IMR-90 (cell line): ENCODE results near the gene CNNM3. TPM values are rescaled to one million over a fixed set of nuclear protein-coding genes. Genes with fewer than 3 reads are reported as not detected.
"Not testable (repeated sequence)": the region's sequence is repeated elsewhere in the genome, so short reads cannot be mapped to it uniquely, and the experiment has no call there.

ENCODE experiments used
- ATAC-seq: fragments of 200-7000 bp; cut with Tn5 transposase; 2 replicates; pipeline ENCODE4 v1.9.1; 2020; ENCODE audit warnings: low read depth, mild to moderate bottlenecking, moderate library complexity
- BruUV-seq: library from RNA; stranded (reverse); fragments of 400-500 nt; replicated peaks from 2 replicates; lab custom pipeline; 2021; lab: Mats Ljungman, UMichigan
- CTCF ChIA-PET: fragments of 300-600 bp; formaldehyde crosslinking; extraction: SDS; loops from one replicate; lab custom pipeline; 2021; ENCODE audit warnings: antibody characterized with exemption; lab: Yijun Ruan, JAX
- POLR2A ChIA-PET: fragments of 300-600 bp; sonication (Branson Sonifier 250); formaldehyde crosslinking; loops from one replicate; lab custom pipeline; 2022; ENCODE audit warnings: antibody characterized with exemption; ENCODE audit not compliant: unreplicated experiment; lab: Charles Lee
- DNase-seq: peaks from one replicate; pipeline ENCODE4 v3.0.0; 2013
- H2AFZ ChIP-seq: replicated peaks from 2 replicates; pipeline ENCODE3; 2013; ENCODE audit warnings: low read length, mild to moderate bottlenecking; ENCODE audit not compliant: poor library complexity
- H2AK5ac ChIP-seq: 2 replicates; pipeline ENCODE4 v1.6.1; 2013; ENCODE audit warnings: low read depth, low read length, inconsistent platforms
- H2AK9ac ChIP-seq: replicated peaks from 2 replicates; pipeline ENCODE3; 2013; ENCODE audit warnings: mild to moderate bottlenecking, low read depth, low read length, moderate library complexity; ENCODE audit not compliant: poor library complexity
- H2BK120ac ChIP-seq: 2 replicates; pipeline ENCODE4 v1.6.1; 2013; ENCODE audit warnings: low read depth, low read length, inconsistent platforms
- H2BK15ac ChIP-seq: 3 replicates; pipeline ENCODE4 v1.6.1; 2013; ENCODE audit warnings: low read depth, low read length, inconsistent platforms
- H2BK20ac ChIP-seq: 2 replicates; pipeline ENCODE4 v1.6.1; 2013; ENCODE audit warnings: low read depth, mild to moderate bottlenecking, inconsistent platforms, low read length, moderate library complexity
- H2BK5ac ChIP-seq: 2 replicates; pipeline ENCODE4 v1.6.1; 2013; ENCODE audit warnings: mild to moderate bottlenecking, low read depth, low read length, inconsistent platforms; ENCODE audit not compliant: poor library complexity, severe bottlenecking
- H3K14ac ChIP-seq: replicated peaks from 2 replicates; pipeline ENCODE4 v1.6.1; 2013; ENCODE audit warnings: low read depth, low read length, inconsistent platforms
- H3K18ac ChIP-seq: 2 replicates; pipeline ENCODE4 v1.6.1; 2013; ENCODE audit warnings: low read depth, low read length, control low read depth
- H3K23ac ChIP-seq: 2 replicates; pipeline ENCODE4 v1.6.1; 2013; ENCODE audit warnings: low read depth, low read length, inconsistent platforms
- H3K27ac ChIP-seq: 2 replicates; pipeline ENCODE4 v1.5.1; 2013; ENCODE audit warnings: mild to moderate bottlenecking, control low read depth, low read length; ENCODE audit not compliant: insufficient read depth
- H3K27me3 ChIP-seq: 2 replicates; pipeline ENCODE4 v1.6.1; 2013; ENCODE audit warnings: low read length; ENCODE audit not compliant: control insufficient read depth, insufficient read depth
- H3K36me3 ChIP-seq: 2 replicates; pipeline ENCODE4 v1.6.1; 2013; ENCODE audit warnings: low read length, mixed read lengths; ENCODE audit not compliant: control insufficient read depth, insufficient read depth
- H3K4ac ChIP-seq: 2 replicates; pipeline ENCODE4 v1.6.1; 2013; ENCODE audit warnings: low read depth, low read length, inconsistent platforms
- H3K4me1 ChIP-seq: 2 replicates; pipeline ENCODE4 v1.6.1; 2013; ENCODE audit warnings: low read length, mixed read lengths; ENCODE audit not compliant: control insufficient read depth, insufficient read depth
- H3K4me2 ChIP-seq: 2 replicates; pipeline ENCODE4 v1.6.1; 2013; ENCODE audit warnings: low read depth, mild to moderate bottlenecking, control low read depth, low read length, moderate library complexity
- H3K4me3 ChIP-seq: 2 replicates; pipeline ENCODE4 v1.5.1; 2013; ENCODE audit warnings: low read depth, mild to moderate bottlenecking, control low read depth, low read length, moderate library complexity; ENCODE audit not compliant: insufficient read depth
- H3K56ac ChIP-seq: 2 replicates; pipeline ENCODE4 v1.6.1; 2013; ENCODE audit warnings: low read length, inconsistent platforms; ENCODE audit not compliant: insufficient read depth; ENCODE audit errors: extremely low read depth
- H3K79me1 ChIP-seq, 2 experiments: 2 replicates each; pipeline ENCODE4 v1.6.1; 2013; ENCODE audit warnings: low read length in 2 of 2, inconsistent platforms in 1 of 2, low read depth in 1 of 2
- H3K9ac ChIP-seq: 2 replicates; pipeline ENCODE4 v1.6.1; 2013; ENCODE audit warnings: low read depth, low read length, control low read depth
- H3K9me1 ChIP-seq: 2 replicates; pipeline ENCODE4 v1.6.1; 2013; ENCODE audit warnings: low read length, inconsistent platforms; ENCODE audit not compliant: insufficient read depth
- H3K9me3 ChIP-seq: 2 replicates; pipeline ENCODE4 v1.6.1; 2013; ENCODE audit warnings: low read length; ENCODE audit not compliant: control insufficient read depth, insufficient read depth
- H4K20me1 ChIP-seq: 2 replicates; pipeline ENCODE4 v1.6.1; 2013; ENCODE audit warnings: low read length, inconsistent platforms; ENCODE audit not compliant: insufficient read depth
- H4K5ac ChIP-seq: 2 replicates; pipeline ENCODE4 v1.6.1; 2013; ENCODE audit warnings: mild to moderate bottlenecking, low read depth, low read length, control low read depth
- H4K8ac ChIP-seq, 2 experiments: 2 replicates each; pipeline ENCODE4 v1.6.1; 2013; ENCODE audit warnings: low read depth in 2 of 2, low read length in 2 of 2, control low read depth in 1 of 2, inconsistent platforms in 1 of 2
- H4K91ac ChIP-seq: 2 replicates; pipeline ENCODE4 v1.6.1; 2013; ENCODE audit warnings: low read depth, low read length, inconsistent platforms; ENCODE audit not compliant: insufficient read depth
- CHD1 ChIP-seq: IDR thresholded peaks from 2 replicates; pipeline ENCODE4 v1.6.1; 2012; ENCODE audit warnings: low read depth, low read length, improper control_type of control experiment
- ELK1 ChIP-seq: fragments of 150-350 bp; IDR thresholded peaks from 2 replicates; pipeline ENCODE4 v1.6.1; 2016; ENCODE audit warnings: low read depth, mild to moderate bottlenecking, low read length, moderate library complexity, borderline replicate concordance
- FOS ChIP-seq: fragments of 150-350 bp; IDR thresholded peaks from 2 replicates; pipeline ENCODE4 v1.6.1; 2016; ENCODE audit warnings: low read depth, low read length
- WGBS, 2 experiments: methylation state at CpG; one replicate each; pipeline versions ENCODE4 v1.1.5 to v1.1.7; 2013; ENCODE audit warnings: missing lambda C conversion rate in 2 of 2; ENCODE audit not compliant: insufficient read length in 1 of 2; ENCODE audit errors: extremely low coverage in 2 of 2; 5-methylcytosine and 5-hydroxymethylcytosine counted together
- dilution Hi-C: fragments of 300-500 bp; cut with HindIII; formaldehyde crosslinking; loops from one replicate; pipeline ENCODE4 v1.14.3; 2018; ENCODE audit warnings: low sequenced_read_pairs; ENCODE audit not compliant: unreplicated experiment
- in situ Hi-C: fragments of 300-500 bp; cut with MboI; formaldehyde crosslinking; loops from 3 replicates; pipeline ENCODE4 v1.14.3; 2019; ENCODE audit warnings: low sequenced_read_pairs, inconsistent platforms, mixed read lengths
- intact Hi-C: fragments of 100-400 bp; cut with micrococcal nuclease; formaldehyde crosslinking; loops from 2 replicates; pipeline ENCODE4 v1.10.0; 2022
- polyA plus RNA-seq, 3 experiments: library from polyadenylated mRNA; depleted of rRNA; stranded (reverse); fragments of >200 nt; gene quantifications; 2 replicates each; pipeline ENCODE4 v1.2.3, GENCODE V29; 2012; ENCODE audit warnings: low replicate concordance in 1 of 3
- total RNA-seq: library from RNA; depleted of rRNA; stranded (reverse); fragments of >200 nt; gene quantifications from 2 replicates; pipeline ENCODE4 v1.2.3, GENCODE V29; 2012
- TF ChIP-seq, protein P1 (sequence below): fragments of 150-350 bp; IDR thresholded peaks from 2 replicates; pipeline ENCODE4 v1.6.1; 2017; ENCODE audit warnings: mild to moderate bottlenecking, antibody characterized with exemption, low read length, low read depth

Gene CNNM3
- total and polyA plus RNA-seq, 2 of the 4 experiments (the other 2 are of a cell fraction): 2.3 to 6.1 TPM

DNA sequence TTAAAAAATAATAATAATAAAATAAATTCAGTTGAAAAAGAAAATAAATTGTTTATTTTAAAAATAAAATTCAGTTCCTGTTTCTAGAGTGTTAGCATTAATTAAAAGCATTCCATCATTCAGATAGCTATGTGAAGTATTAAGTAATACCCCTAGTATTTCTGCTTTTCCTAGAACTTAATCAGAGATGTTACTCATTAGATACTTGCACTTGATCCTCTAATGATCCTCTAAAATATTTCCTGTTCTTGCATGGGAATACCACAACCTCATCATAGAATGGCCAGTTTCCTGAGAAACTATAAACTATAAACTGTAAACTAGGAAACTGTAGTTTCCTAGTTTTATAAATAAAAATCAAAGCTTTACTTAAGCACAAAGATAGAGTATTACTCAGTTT is 11.1 kb upstream of the CNNM3 start:
- H2AK5ac ChIP-seq: no peak overlapping the region
- ChIA-PET CTCF (no interaction called here), POLR2A (no interaction called here)
- no peak overlapping the region for H3K4ac ChIP-seq
- ATAC-seq (no peak), DNase-seq (no peak)
- no TSS peak for BruUV-seq
- intact Hi-C loops (loop anchor here (5.0 kb wide), 1 partner anchor 43 kb away; the partner anchor contains the start of gene CNNM4), in situ Hi-C loops (no loop called here), dilution Hi-C loops (no loop called here)
- no peak overlapping the region for H3K18ac ChIP-seq
- H3K27me3 ChIP-seq: no peaks in the 10 kb centered on the region
- H4K8ac ChIP-seq: no peak overlapping the region
- no peaks in the 10 kb centered on the region for H3K79me1 ChIP-seq
- no peak overlapping the region for H4K91ac ChIP-seq
- H2AK9ac ChIP-seq: no peak overlapping the region
- peaks cover 4% of the 10 kb centered on the region; the same call in 1 of the 2 replicates for H3K9me1 ChIP-seq
- H3K27ac ChIP-seq: no peak overlapping the region
- H3K23ac ChIP-seq: no peak overlapping the region
- no peaks in the 10 kb centered on the region for H4K20me1 ChIP-seq
- H2AFZ ChIP-seq: no peak overlapping the region
- peaks cover 1% of the 10 kb centered on the region; the same call in 1 of the 2 replicates for H3K36me3 ChIP-seq
- H3K4me2 ChIP-seq: no peak overlapping the region
- no peak overlapping the region for H3K14ac ChIP-seq
- H3K9ac ChIP-seq: no peak overlapping the region
- no peak overlapping the region for H3K56ac ChIP-seq
- H3K4me3 ChIP-seq: no peak overlapping the region
- no peak overlapping the region for H2BK5ac ChIP-seq
- TF ChIP-seq ELK1 (no peak), FOS (no peak), CHD1 (no peak)
- TF ChIP-seq, protein P1, sequence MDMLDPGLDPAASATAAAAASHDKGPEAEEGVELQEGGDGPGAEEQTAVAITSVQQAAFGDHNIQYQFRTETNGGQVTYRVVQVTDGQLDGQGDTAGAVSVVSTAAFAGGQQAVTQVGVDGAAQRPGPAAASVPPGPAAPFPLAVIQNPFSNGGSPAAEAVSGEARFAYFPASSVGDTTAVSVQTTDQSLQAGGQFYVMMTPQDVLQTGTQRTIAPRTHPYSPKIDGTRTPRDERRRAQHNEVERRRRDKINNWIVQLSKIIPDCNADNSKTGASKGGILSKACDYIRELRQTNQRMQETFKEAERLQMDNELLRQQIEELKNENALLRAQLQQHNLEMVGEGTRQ: no peak
- H2BK15ac ChIP-seq: no peak overlapping the region
- no peaks in the 10 kb centered on the region for H3K9me3 ChIP-seq
- H2BK20ac ChIP-seq: no peak overlapping the region
- H3K4me1 ChIP-seq: no peaks in the 10 kb centered on the region
- H2BK120ac ChIP-seq: no peak overlapping the region
- no peak overlapping the region for H4K5ac ChIP-seq

- CTCF ChIA-PET: interaction anchor here (0.6 kb wide), 1 partner anchor 77 kb away, joined by 4 read pairs; no protein-coding TSS in a partner anchor
- ATAC-seq, H2AFZ ChIP-seq, BruUV-seq, H3K4me1 ChIP-seq, H2BK20ac ChIP-seq, POLR2A ChIA-PET, H4K20me1 ChIP-seq, H3K4me2 ChIP-seq, H3K14ac ChIP-seq, H3K18ac ChIP-seq, H3K4ac ChIP-seq, intact Hi-C loops, H3K23ac ChIP-seq, H2BK120ac ChIP-seq, H3K79me1 ChIP-seq, H3K9ac ChIP-seq, in situ Hi-C loops, H3K36me3 ChIP-seq, H3K27ac ChIP-seq, H3K56ac ChIP-seq, H3K9me3 ChIP-seq, H2AK9ac ChIP-seq, H2AK5ac ChIP-seq, H4K91ac ChIP-seq, DNase-seq, H2BK15ac ChIP-seq, H4K8ac ChIP-seq, H3K4me3 ChIP-seq, H3K27me3 ChIP-seq, H2BK5ac ChIP-seq, H4K5ac ChIP-seq, dilution Hi-C loops, H3K9me1 ChIP-seq: not testable (repeated sequence)
- no CpG with 5 or more reads among the region's 20 CpGs for WGBS, 2 experiments
These were observed 10.1 kb upstream of the CNNM3 start for GRCh38 chr2:96805946-96806345.
